WTC11 (cell line): ENCODE measurements around the gene SGPP2.

Source experiments
- ATF3 ChIP-seq: sonication (generic); formaldehyde crosslinking; conservative IDR thresholded peaks from 2 replicates; pipeline ENCODE4 v1.8.1; 2022; ENCODE audit warnings: mild to moderate bottlenecking, missing genetic modification reagents
- CREB1 ChIP-seq: sonication (generic); formaldehyde crosslinking; IDR thresholded peaks from 2 replicates; pipeline ENCODE4 v1.8.0; 2023; ENCODE audit warnings: mild to moderate bottlenecking, missing genetic modification reagents
- CTCF ChIP-seq: fragments of 200-600 bp; IDR thresholded peaks from 2 replicates; pipeline ENCODE4 v1.8.0; 2022; ENCODE audit warnings: antibody characterized with exemption
- ETV6 ChIP-seq: sonication (generic); formaldehyde crosslinking; IDR thresholded peaks from 2 replicates; pipeline ENCODE4 v1.8.1; 2022; ENCODE audit warnings: mild to moderate bottlenecking, missing genetic modification reagents
- GABPB1 ChIP-seq: sonication (generic); formaldehyde crosslinking; IDR thresholded peaks from 2 replicates; pipeline ENCODE4 v1.8.1; 2023; ENCODE audit warnings: mild to moderate bottlenecking, missing genetic modification reagents
- MLX ChIP-seq: sonication (generic); formaldehyde crosslinking; IDR thresholded peaks from 2 replicates; pipeline ENCODE4 v1.8.1; 2023; ENCODE audit warnings: mild to moderate bottlenecking, missing genetic modification reagents, moderate library complexity
- NR1H2 ChIP-seq: sonication (generic); formaldehyde crosslinking; IDR thresholded peaks from 2 replicates; pipeline ENCODE4 v1.9.0; 2021; ENCODE audit warnings: mild to moderate bottlenecking, moderate library complexity, missing genetic modification reagents
- PRDM15 ChIP-seq: sonication (generic); formaldehyde crosslinking; IDR thresholded peaks from 2 replicates; pipeline ENCODE4 v1.8.0; 2022; ENCODE audit warnings: missing genetic modification reagents
- USF2 ChIP-seq: sonication (generic); formaldehyde crosslinking; IDR thresholded peaks from 2 replicates; pipeline ENCODE4 v1.8.1; 2023; ENCODE audit warnings: mild to moderate bottlenecking, missing genetic modification reagents, moderate library complexity
- ZNF317 ChIP-seq: sonication (generic); formaldehyde crosslinking; IDR thresholded peaks from 2 replicates; pipeline ENCODE4 v1.8.1; 2023; ENCODE audit warnings: low read depth, mild to moderate bottlenecking, moderate library complexity, missing genetic modification reagents, borderline replicate concordance

- no peak for TF ChIP-seq ATF3
- no peak for TF ChIP-seq USF2 (CRISPR knock-in tag)
- no peak for TF ChIP-seq MLX (CRISPR knock-in tag)
- no peak for TF ChIP-seq NR1H2
- TF ChIP-seq CREB1 (CRISPR knock-in tag), result no peak
- no peak for TF ChIP-seq PRDM15 (CRISPR knock-in tag)
- no peak for TF ChIP-seq CTCF
- no peak for TF ChIP-seq ETV6 (CRISPR knock-in tag)
- TF ChIP-seq ZNF317 (CRISPR knock-in tag), result no peak
- no peak for TF ChIP-seq GABPB1
Measured at GRCh38 chr2:222545823-222546795, 121.8 kb downstream of the SGPP2 start.
